Measurements from ENCODE around the gene HAGHL. TPM values are rescaled to one million over a fixed set of nuclear protein-coding genes. Genes with fewer than 3 reads are reported as not detected.

The HAGHL gene
- total and polyA plus RNA-seq, 12 donors: 0.35 to 63.5 (median 6.0) TPM; not detected in 1

GRCh38 chr16:707062-707538, 19.8 kb upstream of the HAGHL start:
- Histone ChIP-seq H3K4me3 (no peak overlapping the region), H3K27me3 (peaks cover 52% of the 10 kb centered on the region), H3K27ac (peak overlapping the region in 1 of 5 donors; percentile 17), H3K36me3 (replicated peaks in 1 of 2) (no peaks in the 10 kb centered on the region), H3K4me1 (replicated peaks in 1 of 2) (no peaks in the 10 kb centered on the region), H3K9me3 (replicated peaks in 1 of 3) (no peaks in the 10 kb centered on the region)
- TF ChIP-seq CTCF (IDR thresholded peaks at IDR 0.05) (no peak), POLR2A (IDR thresholded peaks at IDR 0.05) (no peak)
- peak in 1 of 7 donors; percentile 89 for DNase-seq
- 37 to 48% (median 43%) methylated on average over 10 to 14 of the region's 14 CpGs; no CpG with 5 or more reads in 1 of the 4 donors for WGBS, 4 donors
- intact Hi-C loops (cut with DNase I): loop anchor here in 1 of 2 donors (5.0 kb wide), 1 partner anchor 75 kb away; no protein-coding TSS in a partner anchor

- Histone ChIP-seq H3K36me3 (replicated peaks in 1 of 2) (no peaks in the 10 kb centered on the region), H3K27me3 (peaks cover 43% of the 10 kb centered on the region), H3K4me3 (no peak overlapping the region), H3K4me1 (replicated peaks in 1 of 2) (peaks cover 0 to 4% of the 10 kb centered on the region in 2 donors), H3K27ac (no peak overlapping the region), H3K9me3 (replicated peaks in 1 of 3) (no peaks in the 10 kb centered on the region)
- no peak for DNase-seq
- TF ChIP-seq CTCF (IDR thresholded peaks at IDR 0.05) (no peak), POLR2A (IDR thresholded peaks at IDR 0.05) (no peak)
- WGBS, 4 donors: 30 to 68% (median 43%) methylated on average over 1 to 3 of the region's 3 CpGs
- intact Hi-C loops (cut with DNase I): loop anchor here in 1 of 2 donors (5.0 kb wide), 1 partner anchor 74 kb away; no protein-coding TSS in a partner anchor
These were observed 18.9 kb upstream of the HAGHL start for GRCh38 chr16:708019-708418.

GRCh38 chr16:708959-709358, 17.9 kb upstream of the HAGHL start:
- no peaks in the 10 kb centered on the region for H3K9me3 ChIP-seq (replicated peaks in 1 of 3)
- intact Hi-C loops (cut with DNase I): loop anchor here in 1 of 2 donors (5.0 kb wide), 1 partner anchor 73 kb away; no protein-coding TSS in a partner anchor
- WGBS, 4 donors: 51 to 88% (median 63%) methylated on average over 3 to 4 of the region's 4 CpGs
- no peak overlapping the region for H3K4me3 ChIP-seq
- H3K27ac ChIP-seq: peak overlapping the region in 1 of 5 donors; percentile 44
- no peak for DNase-seq
- peaks cover 33% of the 10 kb centered on the region for H3K27me3 ChIP-seq
- TF ChIP-seq CTCF (IDR thresholded peaks at IDR 0.05) (no peak), POLR2A (IDR thresholded peaks at IDR 0.05) (no peak)
- H3K36me3 ChIP-seq (replicated peaks in 1 of 2): no peaks in the 10 kb centered on the region
- H3K4me1 ChIP-seq (replicated peaks in 1 of 2): peaks cover 0 to 4% of the 10 kb centered on the region in 2 donors

GRCh38 chr16:709566-710499, 17.1 kb upstream of the HAGHL start:
- Histone ChIP-seq H3K27me3 (peaks cover 25% of the 10 kb centered on the region), H3K9me3 (replicated peaks in 1 of 3) (no peaks in the 10 kb centered on the region), H3K27ac (peak overlapping the region in 1 of 5 donors; percentile 60), H3K36me3 (replicated peaks in 1 of 2) (no peaks in the 10 kb centered on the region), H3K4me3 (no peak overlapping the region), H3K4me1 (replicated peaks in 1 of 2) (peaks cover 5 to 11% of the 10 kb centered on the region in 2 donors)
- intact Hi-C loops (cut with DNase I): loop anchor here (5.0 to 10.0 kb wide), 4 partner anchors 72 to 347 kb away; partner anchors contain the start of genes CHTF18 (in 1 of the 2) and RPUSD1 (in 1 of the 2)
- TF ChIP-seq CTCF (IDR thresholded peaks at IDR 0.05) (no peak), POLR2A (IDR thresholded peaks at IDR 0.05) (no peak)
- DNase-seq: peak; percentile 64 to 95 (median 81)
- 9 to 28% (median 20%) methylated on average over 9 to 30 of the region's 30 CpGs for WGBS, 4 donors

Data from adrenal gland (tissue), 12 donors.